Mucosa of rectum (tissue), 2 donors: ENCODE measurements around the gene FAM174B.

Experiments used
- H3K27ac ChIP-seq, 2 donors: one replicate each; pipeline ENCODE4 v1.7.0; 2013; ENCODE audit warnings: inconsistent platforms in 2 of 2, low read depth in 2 of 2, low read length in 2 of 2
- H3K27me3 ChIP-seq, 2 donors: one replicate each; pipeline ENCODE4 v1.7.0; 2013; ENCODE audit warnings: low read length in 2 of 2; ENCODE audit not compliant: control insufficient read depth in 2 of 2, insufficient read depth in 2 of 2
- H3K36me3 ChIP-seq, 2 donors: one replicate each; pipeline ENCODE4 v1.7.0; 2013; ENCODE audit warnings: low read length in 2 of 2; ENCODE audit not compliant: control insufficient read depth in 2 of 2, insufficient read depth in 2 of 2
- H3K4me1 ChIP-seq, 2 donors: one replicate each; pipeline ENCODE4 v1.7.0; 2013; ENCODE audit warnings: low read length in 2 of 2, mild to moderate bottlenecking in 1 of 2; ENCODE audit not compliant: control insufficient read depth in 2 of 2, insufficient read depth in 2 of 2
- H3K4me3 ChIP-seq, 2 donors: one replicate each; pipeline ENCODE4 v1.7.0; 2013; ENCODE audit warnings: low read length in 2 of 2
- H3K9ac ChIP-seq, 2 donors: one replicate each; pipeline ENCODE4 v1.7.0; 2013; ENCODE audit warnings: low read length in 2 of 2, low read depth in 1 of 2, mild to moderate bottlenecking in 1 of 2
- H3K9me3 ChIP-seq, 2 donors: one replicate each; pipeline ENCODE4 v1.7.0; 2013; ENCODE audit warnings: low read length in 2 of 2; ENCODE audit not compliant: control insufficient read depth in 2 of 2
- donor health status: healthy.
- donor health status: Normal muscosa, but diverticular disease.

FAM174B gene

GRCh38 chr15:92645731-92646130 lies 9.8 kb downstream of the FAM174B start:
- no peak overlapping the region for H3K4me3 ChIP-seq
- no peak overlapping the region for H3K9ac ChIP-seq
- peaks cover 0 to 3% of the 10 kb centered on the region in 2 donors for H3K4me1 ChIP-seq
- H3K27me3 ChIP-seq = no peaks in the 10 kb centered on the region
- no peaks in the 10 kb centered on the region for H3K9me3 ChIP-seq
- no peaks in the 10 kb centered on the region for H3K36me3 ChIP-seq
- peak overlapping the region; percentile 32 to 52 for H3K27ac ChIP-seq

GRCh38 chr15:92645051-92645631 lies 10.4 kb downstream of the FAM174B start:
- H3K36me3 ChIP-seq = no peaks in the 10 kb centered on the region
- peaks cover 0 to 3% of the 10 kb centered on the region in 2 donors for H3K4me1 ChIP-seq
- no peaks in the 10 kb centered on the region for H3K9me3 ChIP-seq
- H3K27me3 ChIP-seq = no peaks in the 10 kb centered on the region
- no peak overlapping the region for H3K9ac ChIP-seq
- H3K4me3 ChIP-seq = no peak overlapping the region
- peak overlapping the region; percentile 32 to 52 for H3K27ac ChIP-seq

GRCh38 chr15:92643849-92644815 lies 11.4 kb downstream of the FAM174B start:
- Histone ChIP-seq H3K4me1 (peaks cover 0 to 3% of the 10 kb centered on the region in 2 donors), H3K27me3 (no peaks in the 10 kb centered on the region), H3K27ac (no peak overlapping the region), H3K4me3 (no peak overlapping the region), H3K36me3 (no peaks in the 10 kb centered on the region), H3K9me3 (no peaks in the 10 kb centered on the region), H3K9ac (no peak overlapping the region)

- no peak overlapping the region for H3K4me3 ChIP-seq
- no peaks in the 10 kb centered on the region for H3K9me3 ChIP-seq
- peak overlapping the region; percentile 69 to 74 for H3K27ac ChIP-seq
- H3K9ac ChIP-seq = peak overlapping the region in 1 of 2 donors; percentile 0
- H3K4me1 ChIP-seq = peaks cover 9 to 23% of the 10 kb centered on the region in 2 donors
- H3K27me3 ChIP-seq = no peaks in the 10 kb centered on the region
- H3K36me3 ChIP-seq = no peaks in the 10 kb centered on the region
Observed at GRCh38 chr15:92638709-92639365, 16.7 kb downstream of the FAM174B start.

GRCh38 chr15:92638291-92638708 lies 17.3 kb downstream of the FAM174B start:
- Histone ChIP-seq H3K9ac (peak overlapping the region in 1 of 2 donors; percentile 0), H3K27ac (peak overlapping the region; percentile 69 to 74), H3K27me3 (no peaks in the 10 kb centered on the region), H3K4me1 (peaks cover 9 to 23% of the 10 kb centered on the region in 2 donors), H3K36me3 (no peaks in the 10 kb centered on the region), H3K9me3 (no peaks in the 10 kb centered on the region), H3K4me3 (no peak overlapping the region)

GRCh38 chr15:92637626-92638025 lies 17.9 kb downstream of the FAM174B start:
- Histone ChIP-seq H3K27me3 (no peaks in the 10 kb centered on the region), H3K4me1 (peaks cover 9 to 23% of the 10 kb centered on the region in 2 donors), H3K4me3 (no peak overlapping the region), H3K36me3 (no peaks in the 10 kb centered on the region), H3K9me3 (no peaks in the 10 kb centered on the region), H3K9ac (no peak overlapping the region), H3K27ac (peak overlapping the region; percentile 44 to 54)

- Histone ChIP-seq H3K4me3 (no peak overlapping the region), H3K27me3 (no peaks in the 10 kb centered on the region), H3K9ac (no peak overlapping the region), H3K4me1 (peaks cover 9 to 23% of the 10 kb centered on the region in 2 donors), H3K27ac (peak overlapping the region; percentile 44 to 54), H3K36me3 (no peaks in the 10 kb centered on the region), H3K9me3 (no peaks in the 10 kb centered on the region)
Observed at GRCh38 chr15:92636908-92637481, 18.6 kb downstream of the FAM174B start.

GRCh38 chr15:92636401-92636907 lies 19.1 kb downstream of the FAM174B start:
- no peaks in the 10 kb centered on the region for H3K36me3 ChIP-seq
- H3K27me3 ChIP-seq = no peaks in the 10 kb centered on the region
- H3K27ac ChIP-seq = no peak overlapping the region
- H3K9me3 ChIP-seq = no peaks in the 10 kb centered on the region
- H3K9ac ChIP-seq = no peak overlapping the region
- no peak overlapping the region for H3K4me3 ChIP-seq
- H3K4me1 ChIP-seq = peaks cover 9 to 23% of the 10 kb centered on the region in 2 donors

GRCh38 chr15:92634671-92635201 lies 20.8 kb downstream of the FAM174B start:
- Histone ChIP-seq H3K27me3 (no peaks in the 10 kb centered on the region), H3K36me3 (no peaks in the 10 kb centered on the region), H3K9me3 (no peaks in the 10 kb centered on the region), H3K4me1 (peaks cover 9 to 23% of the 10 kb centered on the region in 2 donors), H3K27ac (no peak overlapping the region), H3K4me3 (no peak overlapping the region), H3K9ac (no peak overlapping the region)
